A549 treated with Mapracorat at 1 μM for 4 hours (cell line): ENCODE results near the gene CRACR2A. TPM values are rescaled to one million over a fixed set of nuclear protein-coding genes. Genes with fewer than 3 reads are reported as not detected.

Experiments used
- total RNA-seq: library from RNA; stranded (reverse); fragments of 200-300 nt; extraction: Qiagen RNA extraction; gene quantifications from 5 replicates; pipeline ENCODE4 v1.2.3, GENCODE V29; 2022

CRACR2A gene
- 0.76 to 1.7 TPM (median 1.4 TPM) in 5 replicates for total RNA-seq

GRCh38 chr12:3752741-3753486 is at the start of gene CRACR2A:
TSS of gene CRACR2A (minus strand) at chr12:3753109. CDS start at chr12:3696999, 56,110 bp downstream.

Other genes with a start within 250 kb of the CRACR2A start
- 1.4 to 2.7 TPM (median 2.0 TPM) in 5 replicates for gene PARP11, start 120.3 kb upstream of the CRACR2A start, total RNA-seq